ENCODE data around the gene DNAJC17. TPM values are rescaled to one million over a fixed set of nuclear protein-coding genes. Genes with fewer than 3 reads are reported as not detected.

DNAJC17 gene
- total RNA-seq, 1 donor from 2014 or later, result 29.1 TPM

GRCh38 chr15:40852529-40852928 lies 45.3 kb upstream of the DNAJC17 start:
- Mint-ChIP-seq H3K27ac (ENCODE audit: unreplicated experiment) (no peak overlapping the region), H3K27me3 (ENCODE audit: low read depth) (no peaks in the 10 kb centered on the region), H3K4me3 (ENCODE audit: unreplicated experiment) (no peak overlapping the region), H3K9me3 (ENCODE audit: low read depth) (no peaks in the 10 kb centered on the region), H3K36me3 (ENCODE audit: low read depth) (no peaks in the 10 kb centered on the region), H3K4me1 (ENCODE audit: low read depth) (peaks cover 2% of the 10 kb centered on the region)
- DNase-seq (ENCODE audit: low spot score), result peak; percentile 2
- TF ChIP-seq, protein P1, sequence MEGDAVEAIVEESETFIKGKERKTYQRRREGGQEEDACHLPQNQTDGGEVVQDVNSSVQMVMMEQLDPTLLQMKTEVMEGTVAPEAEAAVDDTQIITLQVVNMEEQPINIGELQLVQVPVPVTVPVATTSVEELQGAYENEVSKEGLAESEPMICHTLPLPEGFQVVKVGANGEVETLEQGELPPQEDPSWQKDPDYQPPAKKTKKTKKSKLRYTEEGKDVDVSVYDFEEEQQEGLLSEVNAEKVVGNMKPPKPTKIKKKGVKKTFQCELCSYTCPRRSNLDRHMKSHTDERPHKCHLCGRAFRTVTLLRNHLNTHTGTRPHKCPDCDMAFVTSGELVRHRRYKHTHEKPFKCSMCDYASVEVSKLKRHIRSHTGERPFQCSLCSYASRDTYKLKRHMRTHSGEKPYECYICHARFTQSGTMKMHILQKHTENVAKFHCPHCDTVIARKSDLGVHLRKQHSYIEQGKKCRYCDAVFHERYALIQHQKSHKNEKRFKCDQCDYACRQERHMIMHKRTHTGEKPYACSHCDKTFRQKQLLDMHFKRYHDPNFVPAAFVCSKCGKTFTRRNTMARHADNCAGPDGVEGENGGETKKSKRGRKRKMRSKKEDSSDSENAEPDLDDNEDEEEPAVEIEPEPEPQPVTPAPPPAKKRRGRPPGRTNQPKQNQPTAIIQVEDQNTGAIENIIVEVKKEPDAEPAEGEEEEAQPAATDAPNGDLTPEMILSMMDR (IDR thresholded peaks at IDR 0.05), result no peak

DNA sequence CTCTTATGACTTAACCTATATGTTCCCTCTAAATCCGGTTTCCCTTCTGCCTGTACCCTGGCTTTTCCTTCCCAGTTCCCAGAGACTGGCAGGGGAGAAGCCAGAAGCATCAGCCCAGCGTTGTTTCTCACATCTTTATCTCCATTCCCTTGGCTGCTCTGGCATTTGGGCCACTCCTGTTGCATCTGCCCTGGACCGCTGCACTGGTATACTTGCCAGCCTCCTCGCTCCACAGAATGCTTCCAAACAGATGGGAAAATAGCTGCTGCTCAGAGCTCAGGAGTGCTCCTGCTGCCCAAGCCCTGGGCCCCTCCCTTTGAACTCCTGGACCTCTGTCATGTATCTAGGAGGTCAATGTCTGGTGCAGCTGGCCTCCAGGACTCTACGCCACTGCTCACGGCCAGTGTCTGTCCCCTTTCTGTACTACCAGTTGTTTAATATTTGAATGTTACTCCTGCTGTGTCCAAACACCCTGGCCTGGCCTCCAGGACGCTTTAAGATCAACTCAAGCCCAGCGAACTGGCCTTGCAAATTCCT lies 43.4 kb upstream of the DNAJC17 start:
- H3K4me1 Mint-ChIP-seq (ENCODE audit: low read depth), result no peaks in the 10 kb centered on the region
- H3K27ac Mint-ChIP-seq (ENCODE audit: unreplicated experiment), result no peak overlapping the region
- H3K27me3 Mint-ChIP-seq (ENCODE audit: low read depth), result peaks cover 3% of the 10 kb centered on the region
- TF ChIP-seq, protein P1 (IDR thresholded peaks at IDR 0.05), result no peak
- H3K4me3 Mint-ChIP-seq (ENCODE audit: unreplicated experiment), result no peak overlapping the region
- H3K36me3 Mint-ChIP-seq (ENCODE audit: low read depth), result no peaks in the 10 kb centered on the region
- DNase-seq (ENCODE audit: low spot score), result peak; percentile 43
- H3K9me3 Mint-ChIP-seq (ENCODE audit: low read depth), result no peaks in the 10 kb centered on the region

DNA sequence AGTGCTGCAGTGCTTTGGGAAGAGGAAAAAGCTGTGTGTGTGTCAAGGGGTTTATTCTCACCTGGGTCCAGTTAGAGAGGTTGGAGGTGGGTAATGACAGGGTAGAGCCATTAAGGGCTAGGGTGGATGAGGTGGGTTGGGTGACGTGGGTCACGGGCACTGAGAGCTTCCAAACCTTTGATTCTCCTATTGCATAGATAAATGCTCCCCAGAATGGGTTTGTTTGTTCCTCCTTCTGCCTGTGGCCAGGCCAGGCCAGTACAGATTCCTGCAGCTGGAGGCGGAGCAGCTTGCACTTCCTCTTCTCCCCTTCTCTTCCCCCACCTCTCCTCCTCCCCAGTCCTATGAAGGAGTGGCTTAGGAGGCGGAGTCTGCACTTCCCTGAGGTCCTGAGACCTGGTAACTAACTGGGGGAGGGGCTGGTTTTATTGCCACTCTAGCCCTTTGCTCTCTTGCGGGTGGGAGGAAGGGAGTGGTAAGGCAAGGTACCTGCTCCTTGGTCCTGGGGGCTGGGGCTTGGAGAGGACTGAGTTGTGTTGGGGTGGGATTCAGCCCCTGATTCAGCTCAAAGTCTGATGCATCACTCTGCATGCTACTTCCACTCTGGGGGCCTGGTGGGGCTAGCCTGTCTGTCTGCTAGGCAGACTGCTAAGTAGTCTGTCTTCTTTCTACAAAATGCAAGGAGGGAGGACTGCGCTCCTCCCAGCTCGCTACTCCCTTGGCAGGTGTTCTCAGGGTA lies 40.1 kb upstream of the DNAJC17 start:
- Mint-ChIP-seq H3K36me3 (ENCODE audit: low read depth) (no peaks in the 10 kb centered on the region), H3K9me3 (ENCODE audit: low read depth) (no peaks in the 10 kb centered on the region), H3K4me1 (ENCODE audit: low read depth) (peaks cover 8% of the 10 kb centered on the region), H3K4me3 (ENCODE audit: unreplicated experiment) (no peak overlapping the region), H3K27me3 (ENCODE audit: low read depth) (peaks cover 11% of the 10 kb centered on the region), H3K27ac (ENCODE audit: unreplicated experiment) (no peak overlapping the region)
- DNase-seq (ENCODE audit: low spot score), result peak; percentile 63
- TF ChIP-seq, protein P1 (IDR thresholded peaks at IDR 0.05), result no peak

DNA sequence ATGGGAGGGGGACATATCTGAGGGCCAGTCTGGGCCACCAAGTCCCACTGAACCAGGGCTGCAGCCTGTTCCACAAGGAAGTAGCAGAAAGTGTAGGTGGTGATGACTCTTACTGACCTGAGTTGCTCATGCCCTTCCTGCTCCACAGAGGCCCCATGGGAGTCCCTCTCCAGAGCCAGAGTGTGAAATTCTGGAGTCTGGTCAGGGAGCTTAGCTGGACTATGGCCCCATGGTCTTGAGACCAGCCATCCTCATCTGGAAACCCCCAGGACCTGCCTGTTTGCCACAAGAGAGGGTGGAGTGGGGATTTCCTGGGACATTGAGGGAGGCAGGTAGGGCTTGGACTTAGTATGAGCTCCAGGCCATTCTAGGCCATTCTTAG lies 39.6 kb upstream of the DNAJC17 start:
- Mint-ChIP-seq H3K27ac (ENCODE audit: unreplicated experiment) (no peak overlapping the region), H3K4me1 (ENCODE audit: low read depth) (peaks cover 8% of the 10 kb centered on the region), H3K4me3 (ENCODE audit: unreplicated experiment) (no peak overlapping the region), H3K36me3 (ENCODE audit: low read depth) (no peaks in the 10 kb centered on the region), H3K9me3 (ENCODE audit: low read depth) (no peaks in the 10 kb centered on the region), H3K27me3 (ENCODE audit: low read depth) (peaks cover 11% of the 10 kb centered on the region)
- DNase-seq (ENCODE audit: low spot score), result peak; percentile 29
- TF ChIP-seq, protein P1 (IDR thresholded peaks at IDR 0.05), result no peak

- TF ChIP-seq, protein P1 (IDR thresholded peaks at IDR 0.05), result no peak
- DNase-seq (ENCODE audit: low spot score), result peak; percentile 61
- Mint-ChIP-seq H3K9me3 (ENCODE audit: low read depth) (no peaks in the 10 kb centered on the region), H3K27ac (ENCODE audit: unreplicated experiment) (no peak overlapping the region), H3K4me3 (ENCODE audit: unreplicated experiment) (no peak overlapping the region), H3K36me3 (ENCODE audit: low read depth) (no peaks in the 10 kb centered on the region), H3K4me1 (ENCODE audit: low read depth) (peaks cover 8% of the 10 kb centered on the region), H3K27me3 (ENCODE audit: low read depth) (peaks cover 11% of the 10 kb centered on the region)
Measured at GRCh38 chr15:40845511-40846284, 38.4 kb upstream of the DNAJC17 start.

All from chondrocyte (in vitro differentiated cells).